ENCODE data around the gene ASB3. TPM values are rescaled to one million over a fixed set of nuclear protein-coding genes. Genes with fewer than 3 reads are reported as not detected.
"Not testable (repeated sequence)": the region's sequence is repeated elsewhere in the genome, so short reads cannot be mapped to it uniquely, and the experiment has no call there.

The ASB3 gene
- total RNA-seq, 2 experiments from 2014 or later, result 17.3 to 23.4 TPM

GRCh38 chr2:53737091-53737490, 49.7 kb downstream of the ASB3 start:
- Mint-ChIP-seq H3K4me1 (peaks cover 8% of the 10 kb centered on the region), H3K36me3 (ENCODE audit: low read depth) (peaks cover 18% of the 10 kb centered on the region), H3K9me3 (ENCODE audit: low read depth) (no peaks in the 10 kb centered on the region), H3K27ac (no peak overlapping the region), H3K4me3 (no peak overlapping the region), H3K27me3 (no peaks in the 10 kb centered on the region)
- no peak for DNase-seq
- POLR2A ChIA-PET, result no interaction called here
- CTCF ChIA-PET, result no interaction called here
- ATAC-seq, result no peak
- intact Hi-C loops (cut with DNase I, micrococcal nuclease), result no loop called here

- H3K27ac Mint-ChIP-seq, result no peak overlapping the region
- CTCF ChIA-PET, result no interaction called here
- peaks cover 8% of the 10 kb centered on the region for H3K4me1 Mint-ChIP-seq
- H3K9me3 Mint-ChIP-seq (ENCODE audit: low read depth), result peaks cover 2% of the 10 kb centered on the region
- no peaks in the 10 kb centered on the region for H3K27me3 Mint-ChIP-seq
- DNase-seq, result no peak
- no peak for ATAC-seq
- H3K36me3 Mint-ChIP-seq (ENCODE audit: low read depth), result peaks cover 30% of the 10 kb centered on the region
- POLR2A ChIA-PET, result no interaction called here
- intact Hi-C loops (cut with DNase I, micrococcal nuclease), result no loop called here
- H3K4me3 Mint-ChIP-seq, result no peak overlapping the region
Measured at GRCh38 chr2:53729143-53729762, 57.5 kb downstream of the ASB3 start.

- H3K4me3 Mint-ChIP-seq, result no peak overlapping the region
- DNase-seq (no peak), ATAC-seq (no peak)
- ChIA-PET CTCF (no interaction called here), POLR2A (no interaction called here)
- peaks cover 2% of the 10 kb centered on the region for H3K9me3 Mint-ChIP-seq (ENCODE audit: low read depth)
- H3K4me1 Mint-ChIP-seq, result peaks cover 11% of the 10 kb centered on the region
- intact Hi-C loops (cut with DNase I, micrococcal nuclease), result no loop called here
- H3K27me3 Mint-ChIP-seq, result no peaks in the 10 kb centered on the region
- no peak overlapping the region for H3K27ac Mint-ChIP-seq
- peaks cover 22% of the 10 kb centered on the region for H3K36me3 Mint-ChIP-seq (ENCODE audit: low read depth)
Measured at GRCh38 chr2:53727921-53728320, 58.8 kb downstream of the ASB3 start.

- Mint-ChIP-seq H3K27me3 (no peaks in the 10 kb centered on the region), H3K4me3 (no peak overlapping the region), H3K27ac (no peak overlapping the region), H3K36me3 (ENCODE audit: low read depth) (peaks cover 25% of the 10 kb centered on the region), H3K4me1 (peaks cover 21% of the 10 kb centered on the region), H3K9me3 (ENCODE audit: low read depth) (peaks cover 2% of the 10 kb centered on the region)
- CTCF ChIA-PET, result interaction anchor here (0.7 to 1.2 kb wide), 2 partner anchors 8 to 319 kb away, joined by 3 to 4 read pairs; no protein-coding TSS in a partner anchor
- DNase-seq, result no peak
- ATAC-seq, result no peak
- POLR2A ChIA-PET, result no interaction called here
- intact Hi-C loops (cut with DNase I, micrococcal nuclease), result no loop called here
Measured at GRCh38 chr2:53725662-53726061, 61.1 kb downstream of the ASB3 start.

GRCh38 chr2:53724536-53724935, 62.2 kb downstream of the ASB3 start:
- CTCF ChIA-PET, result no interaction called here
- H3K36me3 Mint-ChIP-seq (ENCODE audit: low read depth), result peaks cover 27% of the 10 kb centered on the region

GRCh38 chr2:53720944-53721343, 65.8 kb downstream of the ASB3 start:
- Mint-ChIP-seq H3K36me3 (ENCODE audit: low read depth) (peaks cover 44% of the 10 kb centered on the region), H3K4me1 (peaks cover 21% of the 10 kb centered on the region)
- POLR2A ChIA-PET; H3K9me3 Mint-ChIP-seq (ENCODE audit: low read depth); H3K4me3 Mint-ChIP-seq; DNase-seq; H3K27ac Mint-ChIP-seq; ATAC-seq; H3K27me3 Mint-ChIP-seq; intact Hi-C loops (cut with DNase I, micrococcal nuclease): not testable (repeated sequence)
- CTCF ChIA-PET, result interaction anchor here (0.6 kb wide), 1 partner anchor 329 kb away, joined by 3 read pairs; no protein-coding TSS in a partner anchor

More at GRCh38 chr2:53724536-53724935, 62.2 kb downstream of the ASB3 start:
- H3K9me3 Mint-ChIP-seq (ENCODE audit: low read depth), result peaks cover 2% of the 10 kb centered on the region
- H3K4me3 Mint-ChIP-seq, result no peak overlapping the region
- H3K27me3 Mint-ChIP-seq, result no peaks in the 10 kb centered on the region
- DNase-seq (no peak), ATAC-seq (no peak)
- H3K4me1 Mint-ChIP-seq, result peaks cover 21% of the 10 kb centered on the region
- POLR2A ChIA-PET, result no interaction called here
- intact Hi-C loops (cut with DNase I, micrococcal nuclease), result no loop called here
- no peak overlapping the region for H3K27ac Mint-ChIP-seq

GRCh38 chr2:53715568-53715967, 71.2 kb downstream of the ASB3 start:
- Mint-ChIP-seq H3K27ac (no peak overlapping the region), H3K4me1 (no peaks in the 10 kb centered on the region), H3K27me3 (no peaks in the 10 kb centered on the region), H3K36me3 (ENCODE audit: low read depth) (peaks cover 46% of the 10 kb centered on the region), H3K9me3 (ENCODE audit: low read depth) (no peaks in the 10 kb centered on the region), H3K4me3 (no peak overlapping the region)
- CTCF ChIA-PET, result interaction anchor here (1.2 kb wide), 1 partner anchor 42 kb away, joined by 3 read pairs; no protein-coding TSS in a partner anchor
- no peak for DNase-seq
- intact Hi-C loops (cut with DNase I, micrococcal nuclease), result no loop called here
- POLR2A ChIA-PET, result no interaction called here
- ATAC-seq, result no peak

GRCh38 chr2:53711271-53711780, 75.4 kb downstream of the ASB3 start:
- peaks cover 59% of the 10 kb centered on the region for H3K36me3 Mint-ChIP-seq (ENCODE audit: low read depth)
- DNase-seq, result no peak
- POLR2A ChIA-PET, result no interaction called here
- H3K4me1 Mint-ChIP-seq, result no peaks in the 10 kb centered on the region
- no peak for ATAC-seq
- H3K27me3 Mint-ChIP-seq, result no peaks in the 10 kb centered on the region
- no peak overlapping the region for H3K27ac Mint-ChIP-seq
- CTCF ChIA-PET, result no interaction called here
- no peak overlapping the region for H3K4me3 Mint-ChIP-seq
- intact Hi-C loops (cut with DNase I, micrococcal nuclease), result no loop called here
- H3K9me3 Mint-ChIP-seq (ENCODE audit: low read depth), result peaks cover 16% of the 10 kb centered on the region

GRCh38 chr2:53708988-53709387, 77.8 kb downstream of the ASB3 start:
- H3K27ac Mint-ChIP-seq, result no peak overlapping the region
- H3K36me3 Mint-ChIP-seq (ENCODE audit: low read depth), result peaks cover 53% of the 10 kb centered on the region
- peaks cover 16% of the 10 kb centered on the region for H3K9me3 Mint-ChIP-seq (ENCODE audit: low read depth)
- no peak overlapping the region for H3K4me3 Mint-ChIP-seq
- ChIA-PET CTCF (no interaction called here), POLR2A (no interaction called here)
- ATAC-seq, result no peak
- no peaks in the 10 kb centered on the region for H3K4me1 Mint-ChIP-seq
- intact Hi-C loops (cut with DNase I, micrococcal nuclease), result no loop called here
- no peaks in the 10 kb centered on the region for H3K27me3 Mint-ChIP-seq
- DNase-seq, result peak; percentile 13

GRCh38 chr2:53701221-53701620, 85.5 kb downstream of the ASB3 start:
- Mint-ChIP-seq H3K4me3 (no peak overlapping the region), H3K27ac (no peak overlapping the region), H3K4me1 (no peaks in the 10 kb centered on the region), H3K27me3 (no peaks in the 10 kb centered on the region), H3K36me3 (ENCODE audit: low read depth) (peaks cover 31% of the 10 kb centered on the region), H3K9me3 (ENCODE audit: low read depth) (no peaks in the 10 kb centered on the region)
- intact Hi-C loops (cut with DNase I, micrococcal nuclease), result no loop called here
- CTCF ChIA-PET, result interaction anchor here (1.0 kb wide), 1 partner anchor 69 kb away, joined by 3 read pairs; no protein-coding TSS in a partner anchor
- ATAC-seq (no peak), DNase-seq (no peak)
- POLR2A ChIA-PET, result no interaction called here

GRCh38 chr2:53697686-53698085, 89.1 kb downstream of the ASB3 start:
- no peak overlapping the region for H3K27ac Mint-ChIP-seq
- H3K4me1 Mint-ChIP-seq, result no peaks in the 10 kb centered on the region
- ATAC-seq, result no peak
- H3K36me3 Mint-ChIP-seq (ENCODE audit: low read depth), result peaks cover 36% of the 10 kb centered on the region
- CTCF ChIA-PET, result no interaction called here
- intact Hi-C loops (cut with DNase I, micrococcal nuclease), result loop anchor here in 1 of 2 experiments (5.0 kb wide), 1 partner anchor 1955 kb away; no protein-coding TSS in a partner anchor
- POLR2A ChIA-PET, result no interaction called here
- no peak for DNase-seq
- no peaks in the 10 kb centered on the region for H3K9me3 Mint-ChIP-seq (ENCODE audit: low read depth)
- H3K27me3 Mint-ChIP-seq, result no peaks in the 10 kb centered on the region
- H3K4me3 Mint-ChIP-seq, result no peak overlapping the region

- H3K27ac Mint-ChIP-seq, result no peak overlapping the region
- ATAC-seq (no peak), DNase-seq (no peak)
- H3K4me1 Mint-ChIP-seq, result no peaks in the 10 kb centered on the region
- CTCF ChIA-PET, result no interaction called here
- H3K4me3 Mint-ChIP-seq, result no peak overlapping the region
- H3K27me3 Mint-ChIP-seq, result no peaks in the 10 kb centered on the region
- POLR2A ChIA-PET, result no interaction called here
- no peaks in the 10 kb centered on the region for H3K9me3 Mint-ChIP-seq (ENCODE audit: low read depth)
- peaks cover 40% of the 10 kb centered on the region for H3K36me3 Mint-ChIP-seq (ENCODE audit: low read depth)
- intact Hi-C loops (cut with DNase I, micrococcal nuclease), result loop anchor here in 1 of 2 experiments (5.0 kb wide), 1 partner anchor 1955 kb away; no protein-coding TSS in a partner anchor
Measured at GRCh38 chr2:53697092-53697491, 89.7 kb downstream of the ASB3 start.

All from activated CD4-positive, alpha-beta T cell treated with anti-CD3 and anti-CD28 coated beads for 36 hours (primary cell).